ENCODE data around the gene NTM. TPM values are rescaled to one million over a fixed set of nuclear protein-coding genes. Genes with fewer than 3 reads are reported as not detected.

Gene NTM
- total RNA-seq, 4 donors from 2014 or later, result 3.6 to 11.8 (median 7.8) TPM

DNA sequence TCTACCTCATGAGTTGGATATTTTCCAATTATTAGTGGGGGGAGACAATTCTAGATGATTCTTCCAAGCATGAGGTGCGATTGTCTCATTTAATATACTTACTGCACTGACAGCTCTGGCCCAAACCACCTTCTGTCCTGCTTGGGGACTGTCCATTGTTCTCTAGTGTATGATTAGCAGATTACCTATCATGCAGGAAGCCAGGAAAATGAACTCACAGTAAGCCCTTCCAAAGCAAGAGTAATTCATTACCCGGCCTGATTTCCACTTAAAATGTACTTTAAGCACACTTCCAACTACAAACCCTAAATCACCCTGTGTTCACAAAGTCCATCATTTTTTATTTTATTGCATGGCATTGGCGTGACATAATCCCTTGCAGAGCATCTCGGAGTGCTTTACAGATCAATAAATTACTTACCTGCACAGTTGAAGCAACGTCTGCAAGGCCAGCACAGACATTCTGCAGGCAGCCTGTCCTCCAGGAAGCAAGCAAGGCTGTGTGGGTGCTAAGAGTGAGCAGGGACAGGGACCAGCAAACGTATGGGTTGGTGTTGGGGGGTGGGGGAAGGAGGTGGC, 838.2 kb downstream of the NTM start:
- no peak for ATAC-seq
- H3K27me3 ChIP-seq, result no peaks in the 10 kb centered on the region
- no peak for TF ChIP-seq EP300 (IDR thresholded peaks at IDR 0.05)
- no peak for TF ChIP-seq POLR2A (IDR thresholded peaks at IDR 0.05)
- TF ChIP-seq POLR2AphosphoS5 (IDR thresholded peaks at IDR 0.05), result no peak
- TF ChIP-seq, protein P1, sequence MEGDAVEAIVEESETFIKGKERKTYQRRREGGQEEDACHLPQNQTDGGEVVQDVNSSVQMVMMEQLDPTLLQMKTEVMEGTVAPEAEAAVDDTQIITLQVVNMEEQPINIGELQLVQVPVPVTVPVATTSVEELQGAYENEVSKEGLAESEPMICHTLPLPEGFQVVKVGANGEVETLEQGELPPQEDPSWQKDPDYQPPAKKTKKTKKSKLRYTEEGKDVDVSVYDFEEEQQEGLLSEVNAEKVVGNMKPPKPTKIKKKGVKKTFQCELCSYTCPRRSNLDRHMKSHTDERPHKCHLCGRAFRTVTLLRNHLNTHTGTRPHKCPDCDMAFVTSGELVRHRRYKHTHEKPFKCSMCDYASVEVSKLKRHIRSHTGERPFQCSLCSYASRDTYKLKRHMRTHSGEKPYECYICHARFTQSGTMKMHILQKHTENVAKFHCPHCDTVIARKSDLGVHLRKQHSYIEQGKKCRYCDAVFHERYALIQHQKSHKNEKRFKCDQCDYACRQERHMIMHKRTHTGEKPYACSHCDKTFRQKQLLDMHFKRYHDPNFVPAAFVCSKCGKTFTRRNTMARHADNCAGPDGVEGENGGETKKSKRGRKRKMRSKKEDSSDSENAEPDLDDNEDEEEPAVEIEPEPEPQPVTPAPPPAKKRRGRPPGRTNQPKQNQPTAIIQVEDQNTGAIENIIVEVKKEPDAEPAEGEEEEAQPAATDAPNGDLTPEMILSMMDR (IDR thresholded peaks at IDR 0.05), result no peak
- H3K4me3 ChIP-seq, result no peak overlapping the region
- no peaks in the 10 kb centered on the region for H3K4me1 ChIP-seq
- H3K9me3 ChIP-seq, result no peaks in the 10 kb centered on the region
- H3K27ac ChIP-seq, result no peak overlapping the region
- no peaks in the 10 kb centered on the region for H3K36me3 ChIP-seq
- 76 to 77% methylated on average over 2 to 4 of the region's 6 CpGs for WGBS, 2 donors (ENCODE audit: low coverage in 1 of 2)

DNA sequence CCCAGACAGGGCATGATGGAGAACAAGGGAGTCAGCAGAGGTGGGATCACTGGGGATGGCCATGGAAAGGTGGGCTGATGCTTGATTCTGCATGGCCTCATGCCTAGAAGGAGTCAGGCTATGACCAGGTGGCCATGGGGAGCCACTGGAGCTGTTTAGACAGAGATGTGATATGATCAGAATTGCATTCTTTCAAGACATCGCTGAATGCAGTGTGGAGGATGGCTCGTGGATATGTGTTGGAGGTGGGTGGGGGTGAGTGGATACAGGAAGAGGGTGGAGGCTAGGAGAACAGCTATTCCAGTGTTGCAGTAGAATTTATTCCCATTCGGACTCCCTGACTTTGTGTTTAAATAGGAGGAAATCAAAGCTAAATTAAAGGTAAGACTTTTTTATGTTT, 841.1 kb downstream of the NTM start:
- no peak for TF ChIP-seq POLR2AphosphoS5 (IDR thresholded peaks at IDR 0.05)
- TF ChIP-seq, protein P1 (IDR thresholded peaks at IDR 0.05), result no peak
- no peak for TF ChIP-seq POLR2A (IDR thresholded peaks at IDR 0.05)
- TF ChIP-seq EP300 (IDR thresholded peaks at IDR 0.05), result no peak
- no peak for ATAC-seq
- WGBS, 2 donors (ENCODE audit: low coverage in 1 of 2), result 67 to 96% methylated on average over 3 of the region's 3 CpGs
- H3K27me3 ChIP-seq, result no peaks in the 10 kb centered on the region
- no peaks in the 10 kb centered on the region for H3K36me3 ChIP-seq
- H3K9me3 ChIP-seq, result no peaks in the 10 kb centered on the region
- no peak overlapping the region for H3K4me3 ChIP-seq
- no peak overlapping the region for H3K27ac ChIP-seq
- no peaks in the 10 kb centered on the region for H3K4me1 ChIP-seq

DNA sequence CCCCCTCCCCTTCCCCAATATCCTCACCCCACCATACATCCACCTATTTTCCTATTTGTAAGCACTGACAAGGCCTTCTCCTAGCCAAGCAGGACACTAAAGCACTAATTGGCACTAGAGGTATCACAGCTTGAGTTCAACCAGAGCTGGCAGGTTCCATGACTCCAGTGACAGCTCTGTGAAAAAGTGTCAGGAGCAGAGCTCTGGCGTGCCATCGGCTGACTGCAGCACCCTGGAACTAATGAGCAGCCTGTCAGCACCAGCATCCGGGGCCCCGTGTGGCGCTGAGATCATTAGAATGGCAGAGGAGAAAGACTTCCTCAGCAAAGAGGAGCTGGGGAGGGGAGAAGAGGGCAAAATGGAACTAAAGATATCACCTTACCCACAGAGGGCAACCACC, 847.4 kb downstream of the NTM start:
- no peaks in the 10 kb centered on the region for H3K36me3 ChIP-seq
- no peak overlapping the region for H3K27ac ChIP-seq
- H3K4me3 ChIP-seq, result no peak overlapping the region
- H3K4me1 ChIP-seq, result no peaks in the 10 kb centered on the region
- no peaks in the 10 kb centered on the region for H3K27me3 ChIP-seq
- no peak for TF ChIP-seq EP300 (IDR thresholded peaks at IDR 0.05)
- TF ChIP-seq, protein P1 (IDR thresholded peaks at IDR 0.05), result no peak
- TF ChIP-seq POLR2A (IDR thresholded peaks at IDR 0.05), result no peak
- TF ChIP-seq POLR2AphosphoS5 (IDR thresholded peaks at IDR 0.05), result no peak
- WGBS, 2 donors (ENCODE audit: low coverage in 1 of 2), result 100% methylated on average over 2 of the region's 5 CpGs; no CpG with 5 or more reads in 1 of the 2 donors
- no peak for ATAC-seq
- no peaks in the 10 kb centered on the region for H3K9me3 ChIP-seq

DNA sequence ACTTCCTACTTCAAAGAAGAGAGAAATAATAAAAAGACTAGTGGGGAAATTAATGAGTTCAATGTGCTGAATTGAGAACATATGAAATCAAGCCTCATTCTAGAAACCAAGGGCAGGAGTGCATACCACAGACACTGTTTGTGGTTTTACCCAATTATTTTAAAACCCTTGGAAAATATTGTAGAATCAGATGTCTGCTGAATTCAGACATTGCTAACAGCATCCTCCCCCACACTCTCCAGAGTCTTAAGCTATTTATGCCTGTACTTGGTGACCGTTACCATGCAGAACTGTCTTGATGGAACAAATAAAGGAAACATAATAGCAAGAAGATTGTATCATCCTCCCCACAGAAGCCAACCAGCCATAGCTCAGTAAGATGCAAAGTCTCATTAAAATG, 850.1 kb downstream of the NTM start:
- TF ChIP-seq POLR2A (IDR thresholded peaks at IDR 0.05), result no peak
- TF ChIP-seq, protein P1 (IDR thresholded peaks at IDR 0.05), result no peak
- no peak for TF ChIP-seq EP300 (IDR thresholded peaks at IDR 0.05)
- TF ChIP-seq POLR2AphosphoS5 (IDR thresholded peaks at IDR 0.05), result no peak
- Histone ChIP-seq H3K4me1 (no peaks in the 10 kb centered on the region), H3K36me3 (no peaks in the 10 kb centered on the region), H3K27ac (no peak overlapping the region), H3K27me3 (no peaks in the 10 kb centered on the region), H3K4me3 (no peak overlapping the region), H3K9me3 (no peaks in the 10 kb centered on the region)
- no peak for ATAC-seq
- 20% methylated on average over 1 of the region's 1 CpG; no CpG with 5 or more reads in 1 of the 2 donors for WGBS, 2 donors (ENCODE audit: low coverage in 1 of 2)

DNA sequence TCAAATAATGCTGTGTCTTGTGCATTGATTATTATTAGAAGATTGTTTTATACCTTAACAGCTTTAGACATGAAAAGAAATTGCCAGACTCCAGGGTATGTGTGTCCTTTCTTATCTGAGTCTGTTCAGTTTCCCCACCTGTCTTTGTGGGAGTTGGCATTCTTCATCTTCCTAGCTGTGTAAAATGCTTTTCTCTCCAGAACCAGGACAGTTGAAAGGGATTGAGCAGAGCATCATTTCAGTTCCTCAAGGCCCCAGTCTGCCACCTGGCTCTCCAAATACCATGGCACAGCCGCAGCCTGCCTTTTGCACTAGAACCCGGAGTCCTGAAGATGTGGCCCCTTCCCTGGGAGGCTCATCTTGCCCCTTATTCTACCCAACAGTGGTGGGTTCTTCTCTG, 851.9 kb downstream of the NTM start:
- H3K4me3 ChIP-seq, result no peak overlapping the region
- WGBS, 2 donors (ENCODE audit: low coverage in 1 of 2), result 89% methylated on average over 2 of the region's 2 CpGs; no CpG with 5 or more reads in 1 of the 2 donors
- no peak overlapping the region for H3K27ac ChIP-seq
- H3K9me3 ChIP-seq, result peaks cover 0 to 4% (median 0%) of the 10 kb centered on the region in 3 donors
- H3K27me3 ChIP-seq, result no peaks in the 10 kb centered on the region
- no peaks in the 10 kb centered on the region for H3K4me1 ChIP-seq
- TF ChIP-seq, protein P1 (IDR thresholded peaks at IDR 0.05), result no peak
- no peaks in the 10 kb centered on the region for H3K36me3 ChIP-seq
- no peak for ATAC-seq
